HG03354 (cell line): ENCODE measurements around the gene HOXA13.

Experiments used
- ATAC-seq: cut with Tn5 transposase; IDR thresholded peaks from one replicate; pipeline ENCODE4 v1.9.1; 2021; ENCODE audit warnings: mild to moderate bottlenecking; ENCODE audit not compliant: unreplicated experiment, poor library complexity, severe bottlenecking

HOXA13 gene

DNA sequence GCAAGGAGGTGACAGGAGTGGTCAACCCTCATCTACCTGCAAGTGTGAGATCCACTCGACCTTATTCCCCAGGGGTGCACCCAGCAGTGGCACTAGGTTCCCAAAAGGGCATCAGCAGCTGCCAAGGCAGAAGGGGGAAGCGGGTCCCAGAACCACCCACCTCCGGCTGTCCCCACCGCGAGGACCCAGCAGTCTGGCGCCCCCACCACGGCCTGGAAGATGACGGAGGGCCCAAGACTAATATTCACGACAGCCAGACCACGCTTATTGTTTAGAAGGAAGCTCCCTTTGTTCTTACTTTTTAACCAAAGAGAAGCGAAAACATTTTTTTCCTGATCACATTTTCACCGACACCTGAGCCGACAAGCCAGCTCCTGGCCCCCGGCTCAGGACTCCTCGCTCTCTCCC is 39.1 kb upstream of the HOXA13 start:
- no peak for ATAC-seq

- ATAC-seq = no peak
Observed at GRCh38 chr7:27237735-27238334, 37.9 kb upstream of the HOXA13 start.

- no peak for ATAC-seq
Observed at GRCh38 chr7:27235387-27236311, 35.8 kb upstream of the HOXA13 start.

GRCh38 chr7:27229448-27229847 is 29.6 kb upstream of the HOXA13 start:
- no peak for ATAC-seq

DNA sequence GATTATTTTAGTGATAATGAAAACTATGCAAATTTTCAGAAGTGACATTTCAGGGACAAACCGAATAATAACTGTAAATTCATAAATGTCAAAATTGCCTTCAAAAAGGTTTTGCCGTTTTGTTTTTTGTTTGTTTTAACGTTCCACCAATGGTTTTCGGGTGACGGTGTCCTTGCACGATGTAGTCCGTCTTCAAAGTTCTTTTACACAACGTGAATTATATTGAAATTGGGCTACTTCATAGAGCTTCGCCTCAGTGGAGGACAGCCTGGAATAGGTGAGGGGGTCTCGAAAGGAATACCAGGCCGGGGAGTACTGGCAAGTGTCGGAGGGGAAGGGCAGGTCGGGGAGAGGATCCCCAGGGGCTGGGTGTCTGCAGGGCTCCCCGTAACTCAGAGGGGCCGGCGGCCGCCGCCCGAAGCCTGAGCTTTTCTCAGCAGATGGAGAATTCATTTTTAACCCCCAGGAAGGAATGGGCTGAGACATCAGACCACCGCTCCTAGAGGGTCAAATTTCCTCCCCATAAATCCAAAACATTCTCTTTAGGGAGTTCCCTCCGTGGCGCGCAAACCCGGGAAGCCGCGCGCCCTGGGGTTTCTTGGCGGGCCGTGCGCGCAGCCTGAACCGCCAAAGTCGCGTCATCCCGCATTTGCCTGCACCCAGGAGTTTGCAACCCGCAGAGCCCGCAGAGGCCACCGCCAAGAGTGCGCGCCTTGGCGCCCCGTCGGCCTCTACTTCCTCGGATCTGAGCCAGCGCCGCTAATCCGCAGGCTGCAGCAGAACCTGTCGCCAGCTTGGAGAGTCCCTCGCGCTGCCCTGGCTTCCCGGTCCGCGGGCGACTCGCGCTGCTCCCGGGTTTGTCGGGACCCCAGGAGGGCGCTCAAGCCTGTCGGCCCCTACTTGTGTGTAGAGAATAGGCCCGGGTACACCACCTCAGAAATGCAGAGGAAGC is 25.4 kb upstream of the HOXA13 start:
- ATAC-seq = no peak

DNA sequence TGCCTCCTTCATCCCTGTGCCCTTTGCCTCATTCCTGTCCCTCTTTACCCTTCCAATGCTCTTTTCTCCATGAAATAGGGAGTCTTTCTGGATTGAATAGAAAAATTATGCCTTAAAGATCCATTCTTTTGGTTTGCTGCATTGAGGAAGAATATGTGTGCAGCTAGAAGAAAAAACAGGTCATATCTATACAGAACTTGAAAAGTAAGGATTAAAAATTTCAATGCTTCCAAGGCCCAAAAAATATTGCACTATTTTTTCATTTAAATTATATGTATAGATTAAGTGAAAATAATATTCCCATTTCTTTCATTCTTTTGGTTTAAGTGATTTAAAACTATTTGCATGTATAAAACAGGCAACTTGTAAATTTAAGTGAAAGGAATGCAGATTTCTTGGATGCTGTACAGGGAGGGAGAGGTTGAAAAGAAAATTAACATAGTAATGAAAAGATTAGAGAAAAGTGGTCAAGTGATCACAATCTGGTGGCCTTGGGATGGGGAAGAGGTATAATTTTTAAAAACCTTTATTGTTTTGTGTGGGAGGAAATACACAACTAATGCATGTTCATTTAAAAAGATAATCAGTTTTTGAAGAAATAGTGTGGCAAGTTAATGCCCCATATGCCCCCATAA is 24.2 kb upstream of the HOXA13 start:
- ATAC-seq = no peak

DNA sequence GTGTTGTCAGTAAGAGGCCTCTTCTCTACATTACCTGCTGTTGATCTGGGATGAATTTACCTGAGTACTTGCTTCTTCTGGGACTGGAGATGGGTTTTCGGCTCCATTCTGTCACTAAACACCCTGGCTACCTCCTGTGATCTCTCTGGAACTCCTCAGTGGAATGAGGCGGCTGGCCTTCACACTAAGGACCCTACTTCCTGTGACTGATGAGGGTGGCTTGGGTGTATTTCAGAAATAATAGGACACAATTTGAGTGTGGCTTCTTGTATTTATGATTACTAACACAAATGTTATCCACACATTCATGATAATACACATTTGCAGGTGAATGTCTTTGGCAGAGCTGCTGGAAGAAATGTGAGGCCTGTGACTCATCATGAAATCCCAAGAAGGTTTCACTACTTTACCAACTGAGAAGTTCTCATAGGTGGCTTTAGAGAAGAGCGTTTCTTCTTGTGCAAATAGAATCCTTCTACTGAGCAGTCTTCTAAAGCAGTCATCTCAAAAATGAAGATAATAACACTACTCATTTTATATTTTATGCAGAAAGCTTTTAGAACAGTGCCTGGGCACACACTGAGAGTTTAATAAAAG is 21.4 kb upstream of the HOXA13 start:
- no peak for ATAC-seq

GRCh38 chr7:27220440-27220955 is 20.6 kb upstream of the HOXA13 start:
- no peak for ATAC-seq

GRCh38 chr7:27219821-27220220 is 19.9 kb upstream of the HOXA13 start:
- ATAC-seq = no peak

DNA sequence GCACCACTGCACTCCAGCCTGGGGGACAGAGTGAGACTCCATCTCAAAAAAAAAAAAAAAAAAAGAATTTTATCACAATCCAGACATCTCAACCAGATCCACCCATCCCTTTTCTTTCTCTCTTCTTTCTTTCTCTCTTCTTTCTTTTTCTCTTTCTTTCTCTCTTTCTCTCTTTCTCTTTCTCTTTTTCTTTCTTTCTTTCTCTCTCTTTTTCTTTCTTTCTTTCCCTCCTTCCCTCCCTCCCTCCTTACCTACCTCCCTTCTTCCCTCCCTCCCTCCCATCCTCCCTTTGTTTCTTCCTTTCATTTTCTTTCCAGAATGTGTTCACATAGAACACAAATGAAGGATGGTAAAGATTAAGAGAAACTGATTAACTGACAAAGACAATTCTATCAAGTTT is 18.1 kb upstream of the HOXA13 start:
- no peak for ATAC-seq

DNA sequence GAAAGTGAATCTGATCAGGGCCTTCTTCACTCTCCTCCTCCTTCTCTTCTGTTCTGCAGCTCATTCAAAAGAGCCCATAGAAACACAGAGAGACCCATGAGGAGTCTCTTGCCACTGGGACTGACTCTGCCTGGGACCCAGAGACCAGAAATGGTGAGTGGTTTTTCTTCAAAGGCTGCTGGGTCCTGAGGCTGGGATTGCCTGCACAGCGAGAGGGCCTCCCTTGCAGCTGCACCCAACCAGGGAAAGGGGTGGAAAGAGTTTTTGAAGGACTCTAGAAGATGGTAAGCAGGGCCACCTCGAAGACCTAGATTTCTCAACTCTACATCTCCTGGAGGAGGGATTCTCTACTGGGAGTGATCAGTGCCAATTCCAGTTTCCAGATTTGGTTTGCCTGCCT is 15.5 kb upstream of the HOXA13 start:
- no peak for ATAC-seq

DNA sequence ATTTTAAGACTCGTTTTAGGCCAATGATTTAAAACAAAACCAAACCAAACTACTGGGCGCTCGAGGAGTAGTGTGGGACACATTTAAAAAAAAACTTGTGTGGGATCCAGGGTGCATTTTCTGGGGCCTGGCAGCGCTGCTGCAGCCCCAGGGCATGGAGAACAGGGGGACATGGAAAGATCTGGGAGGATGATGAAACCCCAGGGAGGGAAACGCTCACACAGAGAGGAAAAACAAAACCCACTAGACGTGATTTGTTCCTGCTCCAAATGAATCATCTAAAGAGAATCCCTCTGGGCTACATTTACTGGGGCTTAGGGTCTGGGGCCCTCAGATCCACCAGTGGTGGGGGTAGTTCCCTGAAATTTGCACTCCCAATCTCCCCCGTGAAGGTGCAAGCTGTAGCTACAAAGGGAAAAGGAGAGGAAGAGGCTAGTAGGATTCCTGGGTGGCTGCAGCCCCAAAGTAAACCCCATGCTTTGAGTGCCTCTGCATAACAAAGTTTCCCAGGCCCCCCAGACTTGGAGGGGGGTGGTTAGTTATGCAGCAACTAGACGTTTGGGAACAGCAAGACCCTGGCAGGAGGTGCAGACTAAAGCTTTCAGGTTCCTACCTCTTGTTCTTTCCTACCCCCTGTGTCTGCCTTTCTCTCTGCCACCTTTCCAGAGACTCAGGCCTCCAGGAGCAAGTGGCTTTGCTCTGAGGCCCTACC is 14.5 kb upstream of the HOXA13 start:
- no peak for ATAC-seq

DNA sequence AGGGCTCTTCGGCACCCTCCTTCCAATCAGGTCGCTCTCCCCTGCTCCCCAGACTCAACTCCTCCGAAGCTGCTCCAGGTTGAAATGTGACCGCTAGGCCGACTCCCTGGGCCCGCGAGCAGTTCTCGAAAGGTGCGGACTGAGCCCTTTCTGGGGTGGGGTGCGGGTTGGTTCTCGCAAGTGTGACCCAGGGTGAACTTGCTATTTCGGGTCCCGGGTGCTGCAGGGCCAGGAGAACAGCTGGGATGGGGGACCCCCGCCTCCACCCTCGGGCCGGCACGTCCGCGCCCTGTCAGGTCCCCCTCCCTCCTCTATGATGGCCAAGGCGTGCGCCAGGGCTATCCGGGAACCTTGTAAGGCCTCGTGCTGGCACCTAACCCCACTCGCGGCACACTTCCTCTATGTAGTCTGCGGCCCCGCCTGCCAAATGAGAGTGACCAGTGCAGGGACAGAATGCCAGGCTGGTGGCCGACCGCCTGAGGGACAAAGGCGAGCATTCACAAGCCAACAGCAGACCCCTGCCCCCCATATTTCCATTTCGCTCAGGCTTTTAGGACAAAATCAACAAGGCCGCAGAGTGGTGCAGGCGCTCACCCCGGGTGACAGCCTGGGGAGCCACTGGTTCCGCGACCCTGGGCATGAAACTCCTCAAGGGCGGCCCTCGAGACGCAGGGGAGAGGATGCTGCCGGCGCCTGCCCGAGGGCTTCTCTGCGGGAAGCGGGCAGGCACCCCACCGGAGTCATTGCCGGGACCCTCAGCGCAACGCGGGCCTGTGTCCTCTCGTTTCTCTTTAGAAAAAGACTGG is 13.7 kb upstream of the HOXA13 start:
- ATAC-seq = no peak

DNA sequence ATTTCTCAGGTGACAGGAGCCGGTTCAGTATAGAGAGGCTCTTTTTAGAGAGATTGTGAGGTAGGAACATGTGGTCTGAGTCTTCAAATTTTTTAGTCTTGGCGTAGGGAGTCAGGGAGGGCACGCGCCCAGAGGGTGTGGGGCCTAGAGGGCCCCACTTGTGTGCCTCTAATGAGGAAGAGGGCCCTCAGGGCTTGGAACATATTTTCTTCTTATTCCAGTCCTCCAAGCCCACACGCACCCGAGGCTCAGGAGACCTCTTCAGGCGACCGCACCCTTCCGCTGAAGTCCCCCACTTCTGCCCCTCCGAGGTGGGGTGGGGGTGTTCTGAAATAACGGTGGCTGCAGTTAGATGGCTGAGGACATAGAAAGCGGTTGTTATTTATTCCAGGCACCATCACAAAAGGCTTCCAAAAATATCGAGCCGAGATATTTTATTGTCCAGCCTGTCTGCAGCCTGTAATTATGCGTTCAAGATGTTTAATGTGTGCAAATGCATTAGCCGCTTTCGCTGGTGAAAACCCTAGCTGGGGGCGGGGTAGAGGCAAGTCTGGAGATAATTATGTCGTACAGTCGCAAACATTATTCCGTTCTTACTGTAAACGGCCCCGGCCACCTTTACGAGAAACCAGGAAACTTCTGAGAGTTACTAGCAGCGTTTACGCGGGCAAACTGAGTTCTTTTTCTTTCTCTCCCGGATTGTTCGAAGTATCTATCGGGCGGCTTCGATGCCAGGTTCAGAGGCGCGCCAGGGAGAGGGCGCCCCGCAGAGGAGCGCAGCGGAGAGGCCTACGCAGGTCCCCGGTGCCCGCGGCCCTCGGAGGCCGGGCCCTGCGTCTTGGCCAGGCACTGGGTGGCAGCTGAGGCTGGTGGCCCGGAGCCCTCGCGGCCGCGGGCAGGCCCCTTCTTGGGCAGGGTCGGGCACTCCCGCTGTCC is 12.9 kb upstream of the HOXA13 start:
- no peak for ATAC-seq

DNA sequence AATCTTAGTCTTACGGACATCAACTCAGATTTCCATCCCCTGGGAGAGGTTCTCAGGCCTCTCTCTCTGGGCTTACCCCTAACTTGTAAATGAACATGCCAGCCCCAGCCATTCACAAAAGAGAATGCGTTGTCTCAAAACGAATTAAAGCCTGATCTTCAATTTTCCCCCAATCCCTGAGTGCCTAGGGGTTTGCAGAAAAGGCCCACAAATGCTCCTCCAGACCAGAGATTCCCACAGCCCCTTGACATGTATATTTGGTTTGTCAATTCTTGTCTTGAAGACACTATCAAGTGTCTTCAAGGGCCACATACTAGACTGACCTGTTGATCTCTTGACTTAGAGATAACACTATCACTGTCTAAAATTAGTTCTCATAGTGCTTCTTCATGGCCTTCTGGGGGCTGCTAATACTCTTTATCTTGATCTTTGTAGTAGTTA is 11.9 kb upstream of the HOXA13 start:
- ATAC-seq = no peak

- ATAC-seq = no peak
Observed at GRCh38 chr7:27211084-27211446, 11.2 kb upstream of the HOXA13 start.
